Measurements from ENCODE around the gene FRMD4A. TPM values are rescaled to one million over a fixed set of nuclear protein-coding genes. Genes with fewer than 3 reads are reported as not detected.
A peak's percentile ranks its signal among the peaks of the same experiment; 100 is the strongest.

Gene FRMD4A
- total and polyA plus RNA-seq, 10 of the 15 experiments (the other 5 are each of a cell fraction or from before 2014, with no cell fraction given): 17.8 to 75.2 (median 39.1) TPM

GRCh38 chr10:13712837-13713581 is 617.7 kb downstream of the FRMD4A start (continued):
- TF ChIP-seq GATAD2B (conservative IDR thresholded peaks at IDR 0.05; ENCODE audit: low read depth) (peak; percentile 56; the same call in 1 of the 2 replicates), DPF2 (IDR thresholded peaks at IDR 0.05) (peak; percentile 93), POLR2AphosphoS5 (IDR thresholded peaks at IDR 0.05; ENCODE audit: low read length) (peak; percentile 71; the same call in 1 of the 2 replicates), JUND (IDR thresholded peaks at IDR 0.05; ENCODE audit: low read depth, low read length) (0 out of 2 replicates have a peak, but pooled peaks have one; percentile 32), JUNB (IDR thresholded peaks at IDR 0.05) (peak; percentile 93), TCF7 (IDR thresholded peaks at IDR 0.05; ENCODE audit: borderline replicate concordance) (no peak), SIN3A (IDR thresholded peaks at IDR 0.05; ENCODE audit: low read depth, low read length) (peak; percentile 55; the same call in 1 of the 2 replicates), IKZF1 (conservative IDR thresholded peaks at IDR 0.05) (peak; percentile 87), ATF2 (IDR thresholded peaks at IDR 0.05; ENCODE audit: low read length) (peak; percentile 73), NFYA (IDR thresholded peaks at IDR 0.05; ENCODE audit: borderline replicate concordance, low read depth, low read length) (no peak), CHD2 (IDR thresholded peaks at IDR 0.05; ENCODE audit: borderline replicate concordance, low read depth, low read length) (peak; percentile 35; the same call in 1 of the 2 replicates), IKZF2 (IDR thresholded peaks at IDR 0.05) (peak; percentile 77 to 85; a peak in 3 of 4 replicates), MTA3 (IDR thresholded peaks at IDR 0.05; ENCODE audit: borderline replicate concordance, low read length) (peak; percentile 85; the same call in 1 of the 2 replicates), EED (IDR thresholded peaks at IDR 0.05; ENCODE audit: low read depth) (peak; percentile 89), NFIC (IDR thresholded peaks at IDR 0.05; ENCODE audit: low read depth, low read length) (peak; percentile 93), ZNF687 (IDR thresholded peaks at IDR 0.05) (peak; percentile 42; the same call in 1 of the 2 replicates), ZBTB40 (IDR thresholded peaks at IDR 0.05; ENCODE audit: borderline replicate concordance) (peak; percentile 19; the same call in 1 of the 2 replicates), POLR2A (IDR thresholded peaks at IDR 0.05; ENCODE audit: low read depth, low read length) (peak; percentile 59; the same call in 1 of the 2 replicates), SREBF1 (IDR thresholded peaks at IDR 0.05; ENCODE audit: low read length) (no peak), POU2F2 (IDR thresholded peaks at IDR 0.05; ENCODE audit: borderline replicate concordance, low read depth, low read length) (peak; percentile 22; the same call in 2 of the 3 replicates), ETV6 (conservative IDR thresholded peaks at IDR 0.05 in 1 of 2, IDR thresholded peaks at IDR 0.05 in 1 of 2; ENCODE audit: borderline replicate concordance in 1 of 2, low read depth in 1 of 2) (peak in 1 of 2 experiments; percentile 97; a peak in 2 of 4 replicates), CBFB (IDR thresholded peaks at IDR 0.05; ENCODE audit: low read depth) (peak; percentile 72)

Data from GM12878 (cell line).